ENCODE results near the gene GIMAP5.

The GIMAP5 gene

GRCh38 chr7:150735596-150736358 is 1.4 kb upstream of the GIMAP5 start:
- DNase-seq (ENCODE audit: low read depth in 2 of 2), result no peak

DNA sequence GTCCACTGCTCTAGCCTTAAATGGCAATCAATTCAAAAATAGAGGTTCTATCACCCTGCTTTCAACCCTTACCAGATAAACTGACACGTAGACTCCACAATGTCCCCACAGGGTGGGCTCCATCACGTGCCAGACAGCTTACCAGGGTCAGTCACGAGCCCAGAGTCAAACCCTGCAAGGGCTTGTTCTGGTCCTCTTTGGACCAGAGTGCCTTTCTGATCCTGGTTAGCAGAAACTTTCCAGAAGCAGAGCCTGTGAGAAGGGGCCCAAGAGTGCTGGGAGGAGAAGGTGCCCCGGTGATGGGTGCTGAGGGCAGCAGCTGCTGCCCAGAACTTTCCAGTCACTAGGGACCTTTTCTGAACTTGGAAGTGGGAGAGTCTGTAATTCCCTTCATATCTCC is 354 bp upstream of the GIMAP5 start:
- DNase-seq (ENCODE audit: low read depth in 2 of 2), result no peak

GRCh38 chr7:150738092-150738491 is 874 bp downstream of the GIMAP5 start:
- no peak for DNase-seq (ENCODE audit: low read depth in 2 of 2)

DNA sequence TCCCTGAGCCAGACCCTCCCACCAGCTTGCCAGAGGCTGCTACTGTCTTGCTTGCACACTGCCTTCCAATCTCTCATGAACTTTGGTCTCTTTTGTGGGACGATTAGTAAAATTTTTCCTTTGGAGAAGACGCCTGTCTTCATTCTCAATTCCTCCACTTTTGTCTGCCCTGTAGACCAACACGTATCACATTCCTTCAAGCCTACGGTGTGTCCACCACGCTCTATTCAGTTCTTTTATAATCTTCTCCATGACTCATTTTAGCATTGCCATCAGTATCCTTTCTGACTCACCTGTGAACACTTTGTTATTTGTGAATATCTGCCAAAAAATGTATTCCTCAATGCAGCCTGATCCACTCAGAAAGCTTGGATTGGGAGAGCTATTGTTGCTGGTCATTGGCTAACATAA is 1.4 kb downstream of the GIMAP5 start:
- no peak for DNase-seq (ENCODE audit: low read depth in 2 of 2)

DNA sequence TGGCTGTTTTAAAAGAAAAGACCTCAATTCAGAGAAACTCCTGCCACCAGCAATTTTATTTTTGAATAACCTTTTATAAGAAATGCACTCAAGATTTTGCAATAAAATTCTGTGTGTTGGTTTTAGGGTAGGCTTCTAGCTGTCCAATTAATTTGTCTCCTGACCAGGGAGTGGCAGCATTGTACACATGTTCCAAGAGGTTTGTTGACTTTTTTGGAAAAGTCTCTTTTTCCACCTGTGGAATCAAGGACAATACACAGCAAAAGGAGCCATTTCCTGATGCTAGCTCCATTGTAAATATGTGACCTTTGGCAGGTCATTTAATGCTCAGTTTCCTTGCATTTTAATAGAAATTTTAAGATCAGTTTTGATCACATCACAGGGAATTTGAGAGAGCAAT is 1.8 kb downstream of the GIMAP5 start:
- no peak for DNase-seq (ENCODE audit: low read depth in 2 of 2)

DNA sequence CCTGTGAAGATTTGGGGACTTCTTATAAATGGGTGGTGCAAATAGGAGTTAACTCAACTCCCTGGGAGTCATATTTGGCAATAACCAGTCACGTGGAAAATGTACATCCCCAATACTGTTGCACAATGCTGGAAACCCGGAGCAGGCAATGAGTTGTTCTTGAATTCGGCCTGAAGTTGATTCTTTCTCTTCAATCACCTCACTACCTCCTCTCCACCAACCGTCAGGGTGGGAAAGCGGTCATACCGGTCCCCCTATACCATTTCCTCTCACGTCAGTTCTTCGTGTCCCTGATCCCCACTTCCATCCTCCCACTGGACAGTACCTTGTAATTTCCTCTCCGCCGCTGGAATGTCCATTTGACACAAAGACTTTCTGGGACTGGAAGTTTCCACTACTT is 2.8 kb downstream of the GIMAP5 start:
- DNase-seq (ENCODE audit: low read depth in 2 of 2), result no peak

DNA sequence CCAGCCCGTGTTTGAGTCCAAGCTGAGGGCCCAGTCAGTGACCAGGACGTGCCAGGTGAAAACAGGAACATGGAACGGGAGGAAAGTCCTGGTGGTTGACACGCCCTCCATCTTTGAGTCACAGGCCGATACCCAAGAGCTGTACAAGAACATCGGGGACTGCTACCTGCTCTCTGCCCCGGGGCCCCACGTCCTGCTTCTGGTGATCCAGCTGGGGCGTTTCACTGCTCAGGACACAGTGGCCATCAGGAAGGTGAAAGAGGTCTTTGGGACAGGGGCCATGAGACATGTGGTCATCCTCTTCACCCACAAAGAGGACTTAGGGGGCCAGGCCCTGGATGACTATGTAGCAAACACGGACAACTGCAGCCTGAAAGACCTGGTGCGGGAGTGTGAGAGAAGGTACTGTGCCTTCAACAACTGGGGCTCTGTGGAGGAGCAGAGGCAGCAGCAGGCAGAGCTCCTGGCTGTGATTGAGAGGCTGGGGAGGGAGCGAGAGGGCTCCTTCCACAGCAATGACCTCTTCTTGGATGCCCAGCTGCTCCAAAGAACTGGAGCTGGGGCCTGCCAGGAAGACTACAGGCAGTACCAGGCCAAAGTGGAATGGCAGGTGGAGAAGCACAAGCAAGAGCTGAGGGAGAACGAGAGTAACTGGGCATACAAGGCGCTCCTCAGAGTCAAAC is 5.2 kb downstream of the GIMAP5 start:
- DNase-seq (ENCODE audit: low read depth in 2 of 2), result no peak

DNA sequence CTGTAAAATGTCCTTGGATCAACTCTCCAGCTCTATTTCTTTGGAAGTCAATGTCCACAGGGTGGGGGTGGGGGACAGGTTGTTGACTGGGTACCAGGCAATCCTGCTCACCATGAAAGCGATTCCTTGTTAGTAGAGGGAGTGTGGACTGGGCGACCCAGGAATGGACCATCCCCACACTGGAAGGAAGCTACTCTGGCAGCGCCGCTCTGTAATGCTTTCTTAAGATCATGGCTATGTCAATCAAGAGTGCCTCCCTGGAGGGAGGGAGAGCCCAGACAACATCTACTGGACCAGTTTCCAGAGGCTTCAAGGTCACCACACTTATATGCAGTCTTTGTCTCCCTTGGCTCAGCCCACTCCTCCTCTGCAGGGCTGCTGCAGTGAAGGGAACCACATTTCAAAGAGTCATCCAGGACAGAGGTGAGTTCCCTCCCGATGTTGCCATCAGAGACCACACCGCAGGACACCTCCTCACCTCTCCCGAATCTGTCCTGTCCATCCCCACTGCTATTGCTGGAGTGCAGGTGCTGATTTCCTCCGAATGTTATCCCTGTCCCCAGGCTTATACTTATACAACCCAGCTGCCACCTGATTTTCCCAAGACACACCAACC is 6.9 kb downstream of the GIMAP5 start:
- DNase-seq (ENCODE audit: low read depth in 2 of 2), result no peak

DNA sequence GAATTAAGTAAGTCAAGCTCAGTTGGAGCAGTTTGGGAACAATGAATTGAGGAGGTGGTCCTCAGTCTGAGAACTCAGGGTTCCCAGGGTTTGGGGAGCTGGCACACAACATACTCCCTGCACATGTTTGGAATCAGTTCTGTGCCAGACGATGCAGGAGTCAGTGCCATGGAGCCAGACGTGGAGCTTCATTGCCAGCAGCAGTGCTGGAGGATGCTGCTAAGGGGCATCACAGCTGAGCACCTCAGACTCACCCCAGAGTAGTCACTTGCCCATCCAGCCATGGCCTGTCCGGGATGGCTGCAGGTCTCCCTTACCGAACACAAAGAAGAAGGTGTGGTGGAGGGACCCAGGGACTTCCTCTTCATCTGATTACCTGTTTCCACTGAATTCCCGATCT is 7.9 kb downstream of the GIMAP5 start:
- DNase-seq (ENCODE audit: low read depth in 2 of 2), result no peak

- DNase-seq (ENCODE audit: low read depth in 2 of 2), result no peak
These were observed 8.7 kb downstream of the GIMAP5 start for GRCh38 chr7:150745876-150746275.

GRCh38 chr7:150746921-150747320 is 9.7 kb downstream of the GIMAP5 start:
- no peak for DNase-seq (ENCODE audit: low read depth in 2 of 2)

GRCh38 chr7:150748376-150748775 is 11.2 kb downstream of the GIMAP5 start:
- no peak for DNase-seq (ENCODE audit: low read depth in 2 of 2)

- DNase-seq (ENCODE audit: low read depth in 2 of 2), result no peak
These were observed 14.5 kb downstream of the GIMAP5 start for GRCh38 chr7:150751702-150752101.

GRCh38 chr7:150753239-150753638 is 16.0 kb downstream of the GIMAP5 start:
- no peak for DNase-seq (ENCODE audit: low read depth in 2 of 2)

DNA sequence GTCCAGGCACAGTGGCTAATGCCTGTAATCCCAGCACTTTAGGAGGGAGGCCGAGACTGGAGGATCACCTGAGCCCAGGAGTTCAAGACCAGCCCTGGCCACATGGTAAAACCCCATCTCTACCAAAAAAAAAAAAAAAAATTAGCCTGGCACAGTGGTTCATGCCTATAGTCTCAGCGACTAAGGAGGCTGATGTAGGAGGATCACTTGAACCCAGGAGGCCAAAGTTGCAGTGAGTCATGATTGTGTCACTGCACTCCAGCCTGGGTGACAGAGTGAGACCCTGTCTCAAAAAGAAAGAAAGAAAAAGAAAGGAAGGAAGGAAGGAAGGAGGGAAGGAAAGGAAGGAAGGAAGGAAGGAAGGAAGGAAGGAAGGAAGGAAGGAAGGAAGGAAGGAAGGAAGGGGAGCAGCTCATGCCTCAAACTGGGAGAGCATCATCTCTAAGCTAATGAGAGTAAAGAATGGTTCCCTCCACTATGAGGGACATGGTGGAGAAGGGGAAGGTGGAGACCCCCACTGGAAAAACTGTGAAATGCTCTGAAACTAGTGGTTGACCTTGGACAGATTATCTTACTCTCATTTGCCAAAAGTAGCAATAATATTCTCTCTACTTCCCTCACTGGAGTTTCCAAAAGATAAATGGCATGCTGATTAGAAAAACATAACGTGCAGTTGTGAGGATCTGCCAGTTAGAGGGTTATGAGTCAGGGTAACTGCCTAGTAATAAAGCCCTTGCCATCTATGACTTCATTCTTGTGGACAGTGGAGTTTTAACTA is 16.8 kb downstream of the GIMAP5 start:
- no peak for DNase-seq (ENCODE audit: low read depth in 2 of 2)

DNA sequence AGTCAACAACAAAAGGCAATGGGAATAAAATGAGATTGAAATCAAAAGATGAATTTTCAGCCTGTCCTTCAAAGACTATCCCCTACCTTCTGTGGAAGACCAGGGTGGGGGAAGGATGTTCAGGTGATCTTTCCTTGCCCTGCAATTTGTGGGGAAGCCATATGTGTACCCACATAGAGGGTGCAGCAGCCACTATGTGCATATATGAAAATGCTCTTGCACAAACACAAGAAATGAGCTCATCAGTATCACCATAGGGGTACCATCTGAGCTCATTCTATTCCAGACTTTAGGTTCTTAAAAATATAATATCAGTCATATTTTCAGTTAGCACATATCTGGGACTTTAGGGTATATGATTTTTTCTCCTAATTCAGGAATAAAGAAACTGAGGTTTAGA is 17.7 kb downstream of the GIMAP5 start:
- DNase-seq (ENCODE audit: low read depth in 2 of 2), result no peak

DNA sequence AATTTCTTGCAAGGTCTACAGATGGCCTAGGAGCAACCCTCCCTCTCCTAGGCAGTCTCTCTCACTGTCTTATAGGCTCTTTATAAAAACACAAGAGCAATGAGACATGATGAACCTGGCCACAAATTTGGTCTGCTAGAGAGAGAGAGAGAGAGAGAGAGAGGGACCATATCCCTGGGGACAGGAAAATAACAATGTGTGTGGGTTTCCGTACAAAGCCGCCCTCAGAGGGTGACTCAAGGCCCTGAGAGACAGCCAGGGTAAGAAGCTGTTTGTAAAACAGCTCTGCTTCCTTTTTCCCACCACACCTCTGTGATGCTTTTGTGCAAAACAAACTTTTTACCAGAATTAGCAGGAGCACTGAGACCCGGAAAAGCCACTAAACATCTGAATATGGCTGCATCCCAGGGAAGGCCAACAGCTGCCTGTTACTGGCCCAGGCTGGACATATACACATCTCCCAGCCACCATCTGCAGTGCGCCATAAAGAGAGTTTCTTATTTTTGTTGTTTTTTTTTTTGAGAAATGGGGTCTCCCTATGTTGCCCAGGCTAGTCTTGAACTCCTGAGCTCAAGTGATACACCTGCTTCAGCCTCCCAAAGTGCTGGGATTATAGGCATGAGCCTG is 18.4 kb downstream of the GIMAP5 start:
- peak in 1 of 2 donors; percentile 49 for DNase-seq (ENCODE audit: low read depth in 2 of 2)

- DNase-seq (ENCODE audit: low read depth in 2 of 2), result no peak
These were observed 18.9 kb downstream of the GIMAP5 start for GRCh38 chr7:150756166-150756565.

DNA sequence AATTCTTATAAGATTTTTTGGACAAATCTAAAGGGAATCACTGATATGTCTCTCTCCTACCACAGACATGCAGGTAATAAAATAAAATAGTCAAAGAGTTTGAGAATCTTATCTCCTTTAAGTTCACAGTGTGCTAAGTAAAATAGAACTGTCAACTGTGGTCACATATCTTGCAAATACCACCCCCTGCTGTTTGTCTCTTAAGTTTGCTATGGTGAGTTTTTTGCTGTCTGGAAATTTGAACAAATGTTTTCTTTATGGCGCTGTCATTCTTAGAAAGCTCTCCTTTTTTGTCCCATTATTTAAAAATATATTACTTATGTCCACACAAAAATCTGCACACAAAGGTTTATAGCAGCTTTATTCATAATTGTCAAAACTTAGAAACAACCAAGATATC is 19.6 kb downstream of the GIMAP5 start:
- no peak for DNase-seq (ENCODE audit: low read depth in 2 of 2)

GRCh38 chr7:150759479-150759878 is 22.3 kb downstream of the GIMAP5 start:
- no peak for DNase-seq (ENCODE audit: low read depth in 2 of 2)

DNA sequence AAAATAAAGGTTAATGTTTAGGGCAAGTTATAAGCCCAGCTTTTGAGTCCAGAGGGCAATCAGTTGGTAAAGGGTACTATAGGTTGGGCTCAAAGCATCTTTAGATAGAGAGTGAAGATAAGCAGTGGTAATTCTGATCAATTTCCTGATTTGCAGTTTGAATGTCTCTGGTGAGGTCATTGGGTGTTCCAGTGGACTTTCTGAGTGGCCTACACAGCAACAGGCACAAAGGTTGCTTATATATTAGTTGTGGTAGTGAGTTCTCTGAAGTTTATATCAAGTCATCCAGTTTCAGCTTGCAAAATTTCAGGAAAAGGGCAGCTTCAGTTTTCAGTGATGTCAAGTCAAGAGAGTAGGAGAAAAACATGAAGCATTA is 29.1 kb downstream of the GIMAP5 start:
- no peak for DNase-seq (ENCODE audit: low read depth in 2 of 2)

GRCh38 chr7:150769768-150770167 is 32.5 kb downstream of the GIMAP5 start:
- DNase-seq (ENCODE audit: low read depth in 2 of 2), result no peak
